Left lung (tissue), 10 donors: ENCODE results near the gene MAML2. TPM values are rescaled to one million over a fixed set of nuclear protein-coding genes. Genes with fewer than 3 reads are reported as not detected.

Experiments
- ATAC-seq: fragments of 200-7000 bp; cut with Tn5 transposase; one replicate; pipeline ENCODE4 v1.9.1; 2020; ENCODE audit warnings: moderate library complexity
- DNase-seq, 4 donors: peaks; one replicate each; pipeline ENCODE4 v3.0.0-alpha.2; 2013 to 2020
- H3K27ac ChIP-seq, 2 donors: fragments of 200-600 bp; sonication (generic) in 1 of 2; one replicate each; pipeline versions ENCODE4 v1.5.0 to v1.8.0; 2020 to 2021
- H3K27me3 ChIP-seq, 2 donors: fragments of 200-600 bp; sonication (generic) in 1 of 2; one replicate each; pipeline versions ENCODE4 v1.5.0 to v1.8.0; 2020 to 2021
- H3K36me3 ChIP-seq, 2 donors: fragments of 200-600 bp; sonication (generic) in 1 of 2; one replicate each; pipeline versions ENCODE4 v1.5.0 to v1.8.0; 2020 to 2021
- H3K4me1 ChIP-seq, 2 donors: fragments of 200-600 bp; one replicate each; pipeline ENCODE4 v1.8.0; 2021
- H3K4me3 ChIP-seq, 2 donors: fragments of 200-600 bp; sonication (generic) in 1 of 2; one replicate each; pipeline versions ENCODE4 v1.5.0 to v1.8.0; 2020 to 2021; ENCODE audit warnings: mild to moderate bottlenecking in 1 of 2
- H3K9me3 ChIP-seq, 2 donors: fragments of 200-600 bp; sonication (generic) in 1 of 2; one replicate each; pipeline versions ENCODE4 v1.5.0 to v1.8.0; 2020 to 2021
- CTCF ChIP-seq, 2 donors: fragments of 200-600 bp; sonication (generic) in 1 of 2; IDR thresholded peaks; one replicate each; pipeline versions ENCODE4 v1.5.0 to v1.8.0; 2021; ENCODE audit warnings: antibody characterized with exemption in 2 of 2
- intact Hi-C, 2 donors: fragments of 100-400 bp; cut with DNase I; formaldehyde crosslinking; loops; one replicate each; pipeline versions ENCODE4 v1.11.2 to v1.14.2; 2022
- polyA plus RNA-seq, 6 donors: library from polyadenylated mRNA; unstranded; fragments of 120-200 nt; gene quantifications; one replicate each; pipeline ENCODE4 v1.2.1, GENCODE V29; 2013; ENCODE audit not compliant: insufficient read length in 6 of 6
- total RNA-seq, 2 donors: library from RNA; stranded (reverse); fragmentation: NEBNext Ultra II Directional; extraction: Animal tissue kit (Norgen Biotek cat#: 25700); gene quantifications; one replicate each; pipeline ENCODE4 v1.2.1, GENCODE V29; 2021
- donor health status: DM: no; HTN: yes; CAD: no.
- donor health status: DM: no; HTN: no; CAD: no.

Gene MAML2
- total and polyA plus RNA-seq, 8 donors: 18.7 to 44.0 (median 36.6) TPM

DNA sequence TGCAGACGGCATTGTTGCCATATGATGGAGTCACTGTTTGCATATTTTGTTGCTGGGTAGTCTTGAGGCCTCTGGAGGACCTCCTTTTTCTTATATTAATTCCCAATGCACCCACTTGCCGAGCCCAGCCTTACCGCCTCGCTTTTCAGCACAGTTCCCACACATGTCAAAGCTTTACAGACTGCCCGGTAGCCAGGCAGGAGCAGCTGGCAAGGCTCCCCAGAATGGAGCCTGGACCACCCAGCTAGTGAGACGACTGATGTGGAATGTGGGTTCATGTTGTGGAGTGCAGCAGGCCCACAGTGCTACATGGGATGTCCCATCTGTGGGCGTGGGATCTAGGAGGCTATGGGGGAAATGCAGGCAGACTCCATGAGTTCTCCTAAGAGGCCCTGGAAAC is 319.7 kb downstream of the MAML2 start:
- TF ChIP-seq CTCF (IDR thresholded peaks at IDR 0.05): no peak
- intact Hi-C loops: no loop called here
- DNase-seq (peak in 2 of 4 donors; percentile 59 to 74), ATAC-seq (no peak)
- Histone ChIP-seq H3K36me3 (no peaks in the 10 kb centered on the region), H3K27me3 (no peaks in the 10 kb centered on the region), H3K4me3 (no peak overlapping the region), H3K9me3 (no peaks in the 10 kb centered on the region), H3K4me1 (no peaks in the 10 kb centered on the region), H3K27ac (no peak overlapping the region)

GRCh38 chr11:96021901-96022650 is 320.9 kb downstream of the MAML2 start:
- H3K27ac ChIP-seq: no peak overlapping the region
- ATAC-seq: no peak
- DNase-seq: no peak
- H3K9me3 ChIP-seq: no peaks in the 10 kb centered on the region
- no peak overlapping the region for H3K4me3 ChIP-seq
- TF ChIP-seq CTCF (IDR thresholded peaks at IDR 0.05): no peak
- H3K36me3 ChIP-seq: no peaks in the 10 kb centered on the region
- intact Hi-C loops: no loop called here
- H3K27me3 ChIP-seq: no peaks in the 10 kb centered on the region
- H3K4me1 ChIP-seq: no peaks in the 10 kb centered on the region

DNA sequence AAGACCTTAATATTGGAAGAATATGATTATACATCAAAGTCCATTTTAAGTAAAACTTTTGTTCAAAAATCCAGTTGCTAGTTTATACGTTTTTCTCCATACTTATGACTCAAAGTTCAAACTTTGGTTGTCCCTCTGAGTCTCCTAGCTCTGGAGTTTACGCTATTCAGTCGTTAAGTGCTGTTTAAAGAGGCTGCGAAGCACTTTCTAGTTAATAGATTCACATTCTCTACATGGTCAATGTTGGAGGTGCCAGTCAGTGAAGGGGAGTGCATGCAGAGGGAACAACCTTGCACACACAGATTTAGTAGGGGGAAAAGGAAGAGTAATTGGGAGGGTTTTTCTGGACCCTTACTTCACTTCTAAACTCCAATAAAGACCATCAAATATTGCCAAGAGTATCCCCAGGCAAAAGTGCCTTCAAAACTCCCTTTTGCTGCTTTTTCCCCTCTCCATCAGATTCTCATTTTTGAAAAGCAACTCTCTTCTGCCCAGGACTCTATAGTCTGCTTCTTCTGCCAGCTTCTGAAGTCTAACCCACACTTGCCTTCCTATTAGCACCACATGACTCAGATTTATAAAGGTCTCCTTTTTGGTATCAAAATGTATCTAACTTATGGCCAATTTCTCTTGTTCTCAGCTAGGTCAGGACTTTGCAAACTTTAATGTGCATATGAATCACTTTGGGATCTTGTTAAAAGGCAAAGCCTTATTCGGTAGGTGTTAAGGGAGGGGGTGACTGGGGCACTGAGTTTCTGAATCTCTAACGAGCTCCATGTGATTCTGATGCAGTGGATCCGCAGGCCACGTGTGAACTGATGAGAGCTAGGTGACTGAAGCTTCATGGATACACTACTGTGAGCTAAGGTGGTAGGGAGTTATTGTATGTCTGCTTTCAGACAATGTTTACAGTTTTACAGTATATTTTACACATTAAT is 322.9 kb downstream of the MAML2 start:
- no peaks in the 10 kb centered on the region for H3K4me1 ChIP-seq
- H3K4me3 ChIP-seq: no peak overlapping the region
- no peak for TF ChIP-seq CTCF (IDR thresholded peaks at IDR 0.05)
- peak; percentile 78 for ATAC-seq
- DNase-seq: no peak
- no peaks in the 10 kb centered on the region for H3K27me3 ChIP-seq
- H3K27ac ChIP-seq: no peak overlapping the region
- intact Hi-C loops: no loop called here
- no peaks in the 10 kb centered on the region for H3K36me3 ChIP-seq
- no peaks in the 10 kb centered on the region for H3K9me3 ChIP-seq

GRCh38 chr11:96019281-96019680 is 323.7 kb downstream of the MAML2 start:
- TF ChIP-seq CTCF (IDR thresholded peaks at IDR 0.05): no peak
- intact Hi-C loops: no loop called here
- Histone ChIP-seq H3K36me3 (no peaks in the 10 kb centered on the region), H3K4me1 (no peaks in the 10 kb centered on the region), H3K4me3 (no peak overlapping the region), H3K27me3 (no peaks in the 10 kb centered on the region), H3K9me3 (no peaks in the 10 kb centered on the region), H3K27ac (no peak overlapping the region)
- DNase-seq: no peak
- no peak for ATAC-seq

GRCh38 chr11:96017856-96018255 is 325.1 kb downstream of the MAML2 start:
- no peak overlapping the region for H3K4me3 ChIP-seq
- H3K4me1 ChIP-seq: no peaks in the 10 kb centered on the region
- H3K27me3 ChIP-seq: no peaks in the 10 kb centered on the region
- no peak for DNase-seq
- no peaks in the 10 kb centered on the region for H3K36me3 ChIP-seq
- H3K27ac ChIP-seq: no peak overlapping the region
- no peak for TF ChIP-seq CTCF (IDR thresholded peaks at IDR 0.05)
- intact Hi-C loops: no loop called here
- H3K9me3 ChIP-seq: no peaks in the 10 kb centered on the region
- no peak for ATAC-seq
